MM.1S (cell line): Measurements from ENCODE around the gene NDUFS6.

Source experiments
- EZH2phosphoT487 ChIP-seq: fragments of 300-600 bp; sonication (generic); IDR thresholded peaks from 2 replicates; pipeline ENCODE4 v1.6.1; 2018; ENCODE audit warnings: antibody characterized with exemption, low read length
- TF ChIP-seq, protein P1 (sequence below): fragments of 300-600 bp; sonication (generic); IDR thresholded peaks from 2 replicates; pipeline ENCODE4 v1.5.1; 2016; ENCODE audit warnings: antibody characterized with exemption, low read length, mixed read lengths

DNA sequence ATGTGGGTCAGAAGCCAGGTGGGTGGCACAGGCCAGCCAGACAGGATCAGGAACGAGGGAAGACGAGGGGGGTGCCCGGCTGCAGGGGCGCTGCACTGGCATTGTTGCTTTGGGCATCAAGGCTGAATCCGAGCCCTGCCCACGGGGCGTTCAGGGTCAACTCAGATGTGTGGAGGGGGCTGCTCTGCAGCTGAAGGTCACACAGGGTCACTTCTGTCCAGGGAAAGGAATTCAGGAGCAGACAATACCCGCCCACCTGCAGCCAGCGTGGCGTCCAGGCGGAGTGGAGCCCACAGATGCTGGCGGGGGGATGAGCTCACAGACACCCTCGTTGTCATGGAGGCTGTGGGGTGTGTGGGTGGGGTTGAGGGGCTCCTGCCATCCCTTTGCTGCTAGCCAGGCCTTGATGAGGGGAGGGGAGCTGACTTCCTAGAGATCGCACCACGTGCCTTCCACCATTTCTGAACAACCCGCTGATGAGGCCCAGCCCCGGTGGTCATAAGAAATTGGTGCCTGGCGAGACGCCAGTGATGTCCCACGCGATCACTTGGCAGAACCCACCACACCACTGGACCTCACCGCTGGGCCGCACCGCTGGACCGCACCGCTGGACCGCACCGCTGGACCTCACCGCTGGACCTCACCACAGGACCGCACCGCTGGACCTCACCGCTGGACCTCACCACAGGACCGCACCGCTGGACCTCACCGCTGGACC is 32.8 kb upstream of the NDUFS6 start:
- TF ChIP-seq, protein P1, sequence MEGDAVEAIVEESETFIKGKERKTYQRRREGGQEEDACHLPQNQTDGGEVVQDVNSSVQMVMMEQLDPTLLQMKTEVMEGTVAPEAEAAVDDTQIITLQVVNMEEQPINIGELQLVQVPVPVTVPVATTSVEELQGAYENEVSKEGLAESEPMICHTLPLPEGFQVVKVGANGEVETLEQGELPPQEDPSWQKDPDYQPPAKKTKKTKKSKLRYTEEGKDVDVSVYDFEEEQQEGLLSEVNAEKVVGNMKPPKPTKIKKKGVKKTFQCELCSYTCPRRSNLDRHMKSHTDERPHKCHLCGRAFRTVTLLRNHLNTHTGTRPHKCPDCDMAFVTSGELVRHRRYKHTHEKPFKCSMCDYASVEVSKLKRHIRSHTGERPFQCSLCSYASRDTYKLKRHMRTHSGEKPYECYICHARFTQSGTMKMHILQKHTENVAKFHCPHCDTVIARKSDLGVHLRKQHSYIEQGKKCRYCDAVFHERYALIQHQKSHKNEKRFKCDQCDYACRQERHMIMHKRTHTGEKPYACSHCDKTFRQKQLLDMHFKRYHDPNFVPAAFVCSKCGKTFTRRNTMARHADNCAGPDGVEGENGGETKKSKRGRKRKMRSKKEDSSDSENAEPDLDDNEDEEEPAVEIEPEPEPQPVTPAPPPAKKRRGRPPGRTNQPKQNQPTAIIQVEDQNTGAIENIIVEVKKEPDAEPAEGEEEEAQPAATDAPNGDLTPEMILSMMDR: no peak
- TF ChIP-seq EZH2phosphoT487: no peak
